Esophagus squamous epithelium (tissue), 5 donors: ENCODE measurements around the gene CDH12. TPM values are rescaled to one million over a fixed set of nuclear protein-coding genes. Genes with fewer than 3 reads are reported as not detected.

ENCODE experiments used
- DNase-seq: peaks from one replicate; lab custom pipeline; 2025; lab: John Stamatoyannopoulos, UW
- H3K27ac ChIP-seq, 4 donors: fragments of 200-600 bp; sonication (generic); one replicate each; pipeline ENCODE4 v1.5.1; 2016 to 2019; ENCODE audit warnings: mild to moderate bottlenecking in 1 of 4
- H3K27me3 ChIP-seq, 4 donors: fragments of 200-600 bp; sonication (generic); 1 replicate in 3 of 4; 2 replicates in 1 of 4; pipeline versions ENCODE4 v1.5.1 to v1.6.0; 2017 to 2021; ENCODE audit warnings: antibody characterized with exemption in 1 of 4
- H3K36me3 ChIP-seq, 3 donors: fragments of 200-600 bp; sonication (generic); one replicate each; pipeline ENCODE4 v1.5.1; 2016 to 2019
- H3K4me1 ChIP-seq, 3 donors: fragments of 200-600 bp; sonication (generic); one replicate each; pipeline ENCODE4 v1.5.1; 2017 to 2019
- H3K4me3 ChIP-seq, 4 donors: fragments of 200-600 bp; sonication (generic); 1 replicate in 3 of 4; 2 replicates in 1 of 4; pipeline ENCODE4 v1.5.1; 2016 to 2019; ENCODE audit warnings: mild to moderate bottlenecking in 2 of 4, moderate library complexity in 1 of 4
- H3K9me3 ChIP-seq, 3 donors: fragments of 200-600 bp; sonication (generic); one replicate each; pipeline ENCODE4 v1.5.1; 2016 to 2019
- POLR2A ChIP-seq, 4 donors: fragments of 450-650 bp; IDR thresholded peaks; one replicate each; pipeline ENCODE4 v1.6.1; 2017; ENCODE audit warnings: antibody characterized with exemption in 4 of 4, mild to moderate bottlenecking in 4 of 4, moderate library complexity in 3 of 4
- WGBS, 2 donors: methylation state at CpG; one replicate each; pipeline ENCODE4 v1.1.5; 2018; 5-methylcytosine and 5-hydroxymethylcytosine counted together
- intact Hi-C: fragments of 100-400 bp; cut with DNase I; formaldehyde crosslinking; loops from one replicate; pipeline ENCODE4 v1.15.0; 2022
- total RNA-seq, 4 donors: library from RNA; depleted of rRNA; stranded (reverse); fragments of >200 nt; gene quantifications; one replicate each; pipeline ENCODE4 v1.1.0, GENCODE V29; 2016
- TF ChIP-seq, protein P1 (sequence below), 6 experiments: fragments of 450-650 bp in 4 of 6; fragments of 200-600 bp in 2 of 6; sonication (generic) in 2 of 6; IDR thresholded peaks; one replicate each; pipeline ENCODE4 v1.5.1; 2016 to 2019; ENCODE audit warnings: antibody characterized with exemption in 6 of 6, mild to moderate bottlenecking in 4 of 6, moderate library complexity in 4 of 6
- donor health status: DM: yes; HTN: yes; CAD: no.

The CDH12 gene
- total RNA-seq, 4 donors from 2014 or later, result not detected

DNA sequence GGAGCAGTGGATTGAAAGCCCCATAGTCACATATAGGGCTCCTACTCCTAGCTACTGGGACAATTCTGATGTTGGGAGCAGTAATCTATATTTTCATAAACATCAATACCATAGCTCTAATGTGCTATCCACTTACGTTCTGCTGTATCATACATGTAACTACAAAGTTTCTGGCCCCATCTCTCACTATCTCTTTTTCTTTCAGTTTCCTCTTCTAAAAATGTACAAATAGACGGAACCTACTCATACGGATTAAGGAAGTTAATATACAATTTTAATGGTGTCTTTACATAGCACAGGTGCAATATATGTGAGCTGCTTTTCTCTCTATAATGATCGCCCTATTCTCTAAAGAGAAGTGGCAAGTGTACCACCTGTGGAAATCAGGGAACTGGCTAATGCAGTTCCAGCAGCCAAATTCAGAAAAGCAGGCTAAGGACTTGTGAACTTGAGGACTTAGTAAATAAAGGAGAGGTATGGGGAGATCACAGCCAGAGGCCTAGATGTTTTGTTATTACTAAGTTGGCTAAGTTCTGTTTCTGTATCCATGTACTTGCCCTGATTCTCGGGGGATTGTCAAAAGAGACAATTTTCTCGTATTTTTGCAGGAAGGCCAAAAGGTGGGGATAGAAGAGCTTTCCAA is 1021.9 kb downstream of the CDH12 start:
- Histone ChIP-seq H3K27ac (no peak overlapping the region), H3K4me3 (no peak overlapping the region), H3K36me3 (no peaks in the 10 kb centered on the region), H3K9me3 (no peaks in the 10 kb centered on the region), H3K27me3 (no peaks in the 10 kb centered on the region), H3K4me1 (no peaks in the 10 kb centered on the region)
- intact Hi-C loops, result no loop called here
- no peak for TF ChIP-seq POLR2A (IDR thresholded peaks at IDR 0.05)
- TF ChIP-seq, protein P1, sequence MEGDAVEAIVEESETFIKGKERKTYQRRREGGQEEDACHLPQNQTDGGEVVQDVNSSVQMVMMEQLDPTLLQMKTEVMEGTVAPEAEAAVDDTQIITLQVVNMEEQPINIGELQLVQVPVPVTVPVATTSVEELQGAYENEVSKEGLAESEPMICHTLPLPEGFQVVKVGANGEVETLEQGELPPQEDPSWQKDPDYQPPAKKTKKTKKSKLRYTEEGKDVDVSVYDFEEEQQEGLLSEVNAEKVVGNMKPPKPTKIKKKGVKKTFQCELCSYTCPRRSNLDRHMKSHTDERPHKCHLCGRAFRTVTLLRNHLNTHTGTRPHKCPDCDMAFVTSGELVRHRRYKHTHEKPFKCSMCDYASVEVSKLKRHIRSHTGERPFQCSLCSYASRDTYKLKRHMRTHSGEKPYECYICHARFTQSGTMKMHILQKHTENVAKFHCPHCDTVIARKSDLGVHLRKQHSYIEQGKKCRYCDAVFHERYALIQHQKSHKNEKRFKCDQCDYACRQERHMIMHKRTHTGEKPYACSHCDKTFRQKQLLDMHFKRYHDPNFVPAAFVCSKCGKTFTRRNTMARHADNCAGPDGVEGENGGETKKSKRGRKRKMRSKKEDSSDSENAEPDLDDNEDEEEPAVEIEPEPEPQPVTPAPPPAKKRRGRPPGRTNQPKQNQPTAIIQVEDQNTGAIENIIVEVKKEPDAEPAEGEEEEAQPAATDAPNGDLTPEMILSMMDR (IDR thresholded peaks at IDR 0.05), result no peak
- 76 to 82% methylated on average over 6 of the region's 6 CpGs for WGBS, 2 donors
- DNase-seq, result no peak

DNA sequence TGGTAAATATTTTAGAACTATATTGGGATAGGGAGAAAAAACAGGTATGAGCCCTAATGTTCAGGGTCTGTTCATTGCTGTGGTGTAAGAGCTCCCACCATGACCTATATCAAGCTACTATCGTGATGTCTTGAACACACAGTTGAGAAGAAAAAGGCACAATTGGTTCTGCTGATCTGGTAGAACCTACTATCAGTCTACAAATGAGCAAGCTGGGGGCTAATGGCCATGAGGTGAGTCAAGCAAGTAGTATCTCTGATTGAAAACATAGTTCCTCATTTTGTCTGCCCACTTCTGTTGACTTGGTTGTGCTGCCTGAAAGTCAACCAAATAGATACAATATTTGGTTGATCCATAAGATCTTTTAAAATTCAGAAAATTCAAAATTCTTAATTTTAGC is 1026.3 kb downstream of the CDH12 start:
- no peak for DNase-seq
- Histone ChIP-seq H3K4me3 (no peak overlapping the region), H3K4me1 (no peaks in the 10 kb centered on the region), H3K36me3 (no peaks in the 10 kb centered on the region), H3K27ac (no peak overlapping the region), H3K27me3 (no peaks in the 10 kb centered on the region), H3K9me3 (no peaks in the 10 kb centered on the region)
- intact Hi-C loops, result no loop called here
- 68 to 90% methylated on average over 1 of the region's 1 CpG for WGBS, 2 donors
- no peak for TF ChIP-seq POLR2A (IDR thresholded peaks at IDR 0.05)
- TF ChIP-seq, protein P1 (IDR thresholded peaks at IDR 0.05), result no peak

DNA sequence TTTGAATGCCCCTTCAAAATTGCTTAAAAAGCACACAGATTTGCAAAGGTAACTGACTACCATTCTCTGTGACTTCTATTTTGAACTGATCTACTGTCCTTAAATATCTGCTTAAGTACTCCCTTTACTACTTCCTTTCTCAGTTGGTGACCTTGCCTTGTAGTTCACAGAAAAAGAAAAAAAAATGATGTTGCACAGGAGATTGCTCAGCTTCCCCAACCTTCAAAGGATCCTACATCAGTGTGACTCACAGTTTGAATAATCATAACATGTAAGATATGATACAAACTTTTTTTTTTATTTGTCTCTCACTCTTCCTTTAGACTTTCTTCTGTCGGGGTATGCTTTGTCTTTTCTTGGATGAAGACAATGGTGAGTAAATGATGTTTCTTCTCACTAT is 1029.6 kb downstream of the CDH12 start:
- no peak overlapping the region for H3K4me3 ChIP-seq
- DNase-seq, result no peak
- no peaks in the 10 kb centered on the region for H3K27me3 ChIP-seq
- no peaks in the 10 kb centered on the region for H3K4me1 ChIP-seq
- TF ChIP-seq, protein P1 (IDR thresholded peaks at IDR 0.05), result no peak
- TF ChIP-seq POLR2A (IDR thresholded peaks at IDR 0.05), result no peak
- 11 to 24% methylated on average over 1 of the region's 1 CpG for WGBS, 2 donors
- intact Hi-C loops, result no loop called here
- no peaks in the 10 kb centered on the region for H3K36me3 ChIP-seq
- no peak overlapping the region for H3K27ac ChIP-seq
- no peaks in the 10 kb centered on the region for H3K9me3 ChIP-seq

DNA sequence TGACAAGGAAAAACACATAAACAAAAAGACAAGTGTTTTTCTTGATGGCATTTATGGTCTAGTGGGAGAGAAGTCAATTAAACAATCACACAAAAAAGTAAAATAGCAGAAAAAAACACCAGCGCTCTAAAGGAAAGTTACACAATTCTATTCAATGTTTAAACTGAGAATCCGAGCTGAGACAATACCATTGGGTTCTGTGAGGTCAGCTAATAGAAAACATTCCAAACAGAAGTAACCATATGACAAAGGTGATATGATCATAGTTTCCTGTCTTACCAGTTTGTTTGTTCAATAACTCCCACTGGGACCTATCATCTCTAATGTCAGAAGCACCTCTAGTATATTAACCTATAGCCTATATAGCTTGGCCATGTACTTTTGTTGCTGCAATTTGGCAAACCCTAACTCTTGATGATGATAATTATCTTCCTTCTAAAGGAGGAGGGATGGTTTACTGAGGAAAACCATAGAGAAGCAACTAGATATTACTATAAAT is 1030.0 kb downstream of the CDH12 start:
- H3K27ac ChIP-seq, result no peak overlapping the region
- peaks cover 0 to 2% (median 0%) of the 10 kb centered on the region in 3 donors for H3K4me1 ChIP-seq
- TF ChIP-seq, protein P1 (IDR thresholded peaks at IDR 0.05), result no peak
- no peak for TF ChIP-seq POLR2A (IDR thresholded peaks at IDR 0.05)
- H3K36me3 ChIP-seq, result no peaks in the 10 kb centered on the region
- 51 to 63% methylated on average over 2 of the region's 2 CpGs for WGBS, 2 donors
- H3K27me3 ChIP-seq, result no peaks in the 10 kb centered on the region
- intact Hi-C loops, result no loop called here
- no peaks in the 10 kb centered on the region for H3K9me3 ChIP-seq
- H3K4me3 ChIP-seq, result no peak overlapping the region
- DNase-seq, result no peak

DNA sequence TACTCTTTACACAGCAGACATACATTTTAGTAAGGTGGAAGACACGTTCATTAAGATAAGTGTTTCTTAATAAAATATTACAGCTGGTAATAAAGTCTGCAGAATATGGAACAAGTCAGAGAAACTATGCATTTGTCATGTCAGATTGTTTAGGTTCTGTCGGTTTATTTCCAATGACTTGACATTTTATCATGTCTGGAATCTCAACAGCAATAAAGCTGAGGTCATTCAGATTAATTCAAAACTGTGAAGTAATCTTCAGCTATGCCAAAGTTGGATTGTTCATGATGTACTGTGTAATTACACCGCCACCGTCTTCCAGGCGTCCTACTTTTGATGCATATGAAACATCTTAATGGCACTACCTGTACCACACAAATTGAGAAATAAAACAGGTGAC is 1032.6 kb downstream of the CDH12 start:
- H3K27ac ChIP-seq, result no peak overlapping the region
- H3K27me3 ChIP-seq, result no peaks in the 10 kb centered on the region
- no peaks in the 10 kb centered on the region for H3K36me3 ChIP-seq
- no peak for TF ChIP-seq POLR2A (IDR thresholded peaks at IDR 0.05)
- TF ChIP-seq, protein P1 (IDR thresholded peaks at IDR 0.05), result no peak
- H3K4me3 ChIP-seq, result no peak overlapping the region
- peaks cover 0 to 6% (median 0%) of the 10 kb centered on the region in 3 donors for H3K4me1 ChIP-seq
- DNase-seq, result no peak
- intact Hi-C loops, result no loop called here
- H3K9me3 ChIP-seq, result no peaks in the 10 kb centered on the region
- 51 to 56% methylated on average over 5 of the region's 5 CpGs for WGBS, 2 donors
